HepG2 (cell line): ENCODE results near the gene SAMD5. TPM values are rescaled to one million over a fixed set of nuclear protein-coding genes. Genes with fewer than 3 reads are reported as not detected.

ENCODE experiments used
- ATAC-seq: fragments of 200-7000 bp; cut with Tn5 transposase; 3 replicates; pipeline ENCODE4 v1.9.1; 2020; ENCODE audit warnings: mild to moderate bottlenecking, moderate library complexity
- BruUV-seq: library from RNA; stranded (reverse); fragments of 400-500 nt; replicated peaks from 2 replicates; lab custom pipeline; 2021; lab: Mats Ljungman, UMichigan
- CTCF ChIA-PET: fragments of 300-600 bp; formaldehyde crosslinking; extraction: SDS; loops from one replicate; lab custom pipeline; 2021; ENCODE audit warnings: low total read pairs, inconsistent platforms, low intra/inter-chr PET ratio; lab: Yijun Ruan, JAX
- POLR2A ChIA-PET: fragments of 350-600 bp; sonication (Branson Sonifier 250); formaldehyde crosslinking; loops from one replicate; lab custom pipeline; 2020; ENCODE audit warnings: antibody characterized with exemption, inconsistent platforms; lab: Yijun Ruan, JAX
- DNase-seq: peaks from one replicate; pipeline ENCODE4 v3.0.0-alpha.2; 2015; ENCODE audit warnings: low spot score
- FAIRE-seq: peaks from 3 replicates; lab custom pipeline; 2011; peaks lifted over from hg19 to GRCh38; lab: Jason Lieb, UNC
- H2AFZ ChIP-seq: one replicate; pipeline ENCODE4 v1.6.1; 2011; ENCODE audit warnings: low read length, inconsistent platforms
- H3K27ac ChIP-seq: fragments of 300-600 bp; 3 replicates; pipeline ENCODE4 v1.8.0; 2011; ENCODE audit warnings: mixed run types, mild to moderate bottlenecking, mixed read lengths, low read length, inconsistent platforms; ENCODE audit not compliant: insufficient read depth; ENCODE audit errors: extremely low read length
- H3K27me3 ChIP-seq, 2 experiments: fragments of 200-600 bp in 1 of 2; 2 replicates in 1 of 2; 3 replicates in 1 of 2; pipeline versions ENCODE4 v1.6.0 to v1.8.0; 2011; ENCODE audit warnings: low read length in 2 of 2, mild to moderate bottlenecking in 2 of 2, moderate library complexity in 2 of 2, inconsistent platforms in 1 of 2; ENCODE audit not compliant: insufficient read depth in 2 of 2, control insufficient read depth in 1 of 2
- H3K36me3 ChIP-seq, 2 experiments: fragments of 200-600 bp in 1 of 2; replicated peaks in 1 of 2; 2 replicates in 1 of 2; 3 replicates in 1 of 2; pipeline versions ENCODE4 v1.5.1 to v1.8.0; 2011; ENCODE audit warnings: low read length in 2 of 2, inconsistent platforms in 1 of 2; ENCODE audit not compliant: insufficient read depth in 2 of 2, control insufficient read depth in 1 of 2
- H3K4me1 ChIP-seq: 2 replicates; pipeline ENCODE4 v1.5.1; 2012; ENCODE audit warnings: low read length, inconsistent platforms; ENCODE audit not compliant: insufficient read depth
- H3K4me2 ChIP-seq: 2 replicates; pipeline ENCODE4 v1.6.0; 2011; ENCODE audit warnings: low read depth, low read length, inconsistent platforms
- H3K4me3 ChIP-seq, 3 experiments: fragments of 200-600 bp in 1 of 3; sonication (generic), shearing (Covaris generic) in 1 of 3; replicated peaks in 1 of 3; 2 replicates each; pipeline ENCODE4 v1.5.1; 2011 to 2016; ENCODE audit warnings: low read length in 3 of 3, inconsistent platforms in 2 of 3, low read depth in 2 of 3, mild to moderate bottlenecking in 2 of 3, control low read depth in 1 of 3, mixed read lengths in 1 of 3; ENCODE audit not compliant: insufficient read depth in 1 of 3
- H3K79me2 ChIP-seq: one replicate; pipeline ENCODE4 v1.6.1; 2011; ENCODE audit warnings: low read length, inconsistent platforms; ENCODE audit not compliant: insufficient read depth
- H3K9ac ChIP-seq: 2 replicates; pipeline ENCODE4 v1.6.0; 2011; ENCODE audit warnings: mild to moderate bottlenecking, low read depth, low read length, inconsistent platforms; ENCODE audit not compliant: insufficient read depth
- H3K9me3 ChIP-seq: 2 replicates; pipeline ENCODE4 v1.5.1; 2012; ENCODE audit warnings: mild to moderate bottlenecking, low read length
- H4K20me1 ChIP-seq: 2 replicates; pipeline ENCODE4 v1.6.0; 2011; ENCODE audit warnings: inconsistent platforms, mild to moderate bottlenecking, low read length, moderate library complexity; ENCODE audit not compliant: insufficient read depth
- AFF4 ChIP-seq: sonication (generic); formaldehyde crosslinking; IDR thresholded peaks from 2 replicates; pipeline ENCODE4 v1.4.0; 2020; ENCODE audit warnings: missing genetic modification reagents
- BCL3 ChIP-seq: sonication (generic); formaldehyde crosslinking; IDR thresholded peaks from 2 replicates; pipeline ENCODE4 v1.5.1; 2020; ENCODE audit warnings: mild to moderate bottlenecking, missing genetic modification reagents, moderate library complexity
- GFI1 ChIP-seq: sonication (generic); formaldehyde crosslinking; IDR thresholded peaks from 2 replicates; pipeline ENCODE4 v1.5.0; 2020; ENCODE audit warnings: missing genetic modification reagents, mild to moderate bottlenecking, borderline replicate concordance
- NFIB ChIP-seq: sonication (generic); formaldehyde crosslinking; IDR thresholded peaks from 2 replicates; pipeline ENCODE4 v1.9.0; 2021; ENCODE audit warnings: missing genetic modification reagents, mild to moderate bottlenecking, borderline replicate concordance
- ZNF121 ChIP-seq: sonication (generic); formaldehyde crosslinking; IDR thresholded peaks from 2 replicates; pipeline ENCODE4 v1.5.0; 2020; ENCODE audit warnings: mild to moderate bottlenecking, missing genetic modification reagents
- ZNF207 ChIP-seq: fragments of 450-650 bp; IDR thresholded peaks from 2 replicates; pipeline ENCODE4 v1.6.1; 2016; ENCODE audit warnings: antibody characterized with exemption, borderline replicate concordance
- ZNF563 ChIP-seq: sonication (generic); formaldehyde crosslinking; IDR thresholded peaks from 2 replicates; pipeline ENCODE4 v1.8.0; 2022; ENCODE audit warnings: mild to moderate bottlenecking, moderate library complexity, missing genetic modification reagents
- WGBS: methylation state at CpG from one replicate; pipeline ENCODE4 v1.1.6; 2017; ENCODE audit warnings: low lambda C conversion rate; 5-methylcytosine and 5-hydroxymethylcytosine counted together
- in situ Hi-C: cut with HindIII; loops from 2 replicates; pipeline ENCODE4 v1.10.0; 2017; ENCODE audit warnings: low pct_unique_long_range_greater_than_20kb; ENCODE audit not compliant: extremely low pct_ligation_motif_present
- intact Hi-C: fragments of 100-400 bp; cut with micrococcal nuclease; formaldehyde crosslinking; loops from one replicate; pipeline ENCODE4 v1.10.0; 2022; ENCODE audit not compliant: unreplicated experiment
- polyA plus RNA-seq, 8 experiments: library from polyadenylated mRNA; depleted of rRNA in 3 of 8; stranded (reverse) in 7 of 8; unstranded in 1 of 8; fragments of >200 nt; fragmentation: Illumina TruSeq in 4 of 8; extraction: Trizol in 4 of 8; gene quantifications; 2 replicates each; pipeline versions ENCODE4 v1.2.1 to v1.2.3, GENCODE V29; 2011 to 2016; ENCODE audit warnings: low read depth in 4 of 8, missing spikeins in 1 of 8, mixed read lengths in 1 of 8; ENCODE audit not compliant: insufficient read depth in 1 of 8
- total RNA-seq, 5 experiments: library from RNA; depleted of rRNA; stranded (reverse); fragments of >200 nt; fragmentation: Illumina TruSeq; extraction: Trizol; gene quantifications; 2 replicates each; pipeline ENCODE4 v1.2.3, GENCODE V29; 2016; ENCODE audit warnings: low read depth in 1 of 5
- TF ChIP-seq, protein P1 (sequence below): sonication (generic); formaldehyde crosslinking; IDR thresholded peaks from 2 replicates; pipeline ENCODE4 v1.4.0; 2020; ENCODE audit warnings: mild to moderate bottlenecking, missing genetic modification reagents

Gene SAMD5
- total and polyA plus RNA-seq, 2 of the 13 experiments (the other 11 are each of a cell fraction or from before 2014, with no cell fraction given), result 0.02 to 0.07 TPM

- Histone ChIP-seq H3K27me3 (peaks cover 0 to 8% of the 10 kb centered on the region in 2 experiments; a peak in 2 of 5 replicates), H3K79me2 (no peaks in the 10 kb centered on the region), H3K9me3 (no peaks in the 10 kb centered on the region), H4K20me1 (no peaks in the 10 kb centered on the region), H3K9ac (no peak overlapping the region), H3K4me1 (no peaks in the 10 kb centered on the region), H2AFZ (no peak overlapping the region), H3K4me2 (no peak overlapping the region), H3K4me3 (no peak overlapping the region), H3K36me3 (no peaks in the 10 kb centered on the region), H3K27ac (no peak overlapping the region)
- ChIA-PET CTCF (no interaction called here), POLR2A (no interaction called here)
- ATAC-seq, result peak; percentile 30; the same call in 2 of the 3 replicates
- intact Hi-C loops, result no loop called here
- in situ Hi-C loops, result no loop called here
- no peak for DNase-seq
- no TSS peak for BruUV-seq
- 6% methylated on average over 3 of the region's 3 CpGs for WGBS
- TF ChIP-seq AFF4 (CRISPR knock-in tag) (no peak), BCL3 (CRISPR knock-in tag) (no peak), GFI1 (CRISPR knock-in tag) (no peak), NFIB (CRISPR knock-in tag) (no peak), ZNF563 (CRISPR knock-in tag) (no peak), ZNF207 (no peak), ZNF121 (CRISPR knock-in tag) (no peak)
- TF ChIP-seq, protein P1, sequence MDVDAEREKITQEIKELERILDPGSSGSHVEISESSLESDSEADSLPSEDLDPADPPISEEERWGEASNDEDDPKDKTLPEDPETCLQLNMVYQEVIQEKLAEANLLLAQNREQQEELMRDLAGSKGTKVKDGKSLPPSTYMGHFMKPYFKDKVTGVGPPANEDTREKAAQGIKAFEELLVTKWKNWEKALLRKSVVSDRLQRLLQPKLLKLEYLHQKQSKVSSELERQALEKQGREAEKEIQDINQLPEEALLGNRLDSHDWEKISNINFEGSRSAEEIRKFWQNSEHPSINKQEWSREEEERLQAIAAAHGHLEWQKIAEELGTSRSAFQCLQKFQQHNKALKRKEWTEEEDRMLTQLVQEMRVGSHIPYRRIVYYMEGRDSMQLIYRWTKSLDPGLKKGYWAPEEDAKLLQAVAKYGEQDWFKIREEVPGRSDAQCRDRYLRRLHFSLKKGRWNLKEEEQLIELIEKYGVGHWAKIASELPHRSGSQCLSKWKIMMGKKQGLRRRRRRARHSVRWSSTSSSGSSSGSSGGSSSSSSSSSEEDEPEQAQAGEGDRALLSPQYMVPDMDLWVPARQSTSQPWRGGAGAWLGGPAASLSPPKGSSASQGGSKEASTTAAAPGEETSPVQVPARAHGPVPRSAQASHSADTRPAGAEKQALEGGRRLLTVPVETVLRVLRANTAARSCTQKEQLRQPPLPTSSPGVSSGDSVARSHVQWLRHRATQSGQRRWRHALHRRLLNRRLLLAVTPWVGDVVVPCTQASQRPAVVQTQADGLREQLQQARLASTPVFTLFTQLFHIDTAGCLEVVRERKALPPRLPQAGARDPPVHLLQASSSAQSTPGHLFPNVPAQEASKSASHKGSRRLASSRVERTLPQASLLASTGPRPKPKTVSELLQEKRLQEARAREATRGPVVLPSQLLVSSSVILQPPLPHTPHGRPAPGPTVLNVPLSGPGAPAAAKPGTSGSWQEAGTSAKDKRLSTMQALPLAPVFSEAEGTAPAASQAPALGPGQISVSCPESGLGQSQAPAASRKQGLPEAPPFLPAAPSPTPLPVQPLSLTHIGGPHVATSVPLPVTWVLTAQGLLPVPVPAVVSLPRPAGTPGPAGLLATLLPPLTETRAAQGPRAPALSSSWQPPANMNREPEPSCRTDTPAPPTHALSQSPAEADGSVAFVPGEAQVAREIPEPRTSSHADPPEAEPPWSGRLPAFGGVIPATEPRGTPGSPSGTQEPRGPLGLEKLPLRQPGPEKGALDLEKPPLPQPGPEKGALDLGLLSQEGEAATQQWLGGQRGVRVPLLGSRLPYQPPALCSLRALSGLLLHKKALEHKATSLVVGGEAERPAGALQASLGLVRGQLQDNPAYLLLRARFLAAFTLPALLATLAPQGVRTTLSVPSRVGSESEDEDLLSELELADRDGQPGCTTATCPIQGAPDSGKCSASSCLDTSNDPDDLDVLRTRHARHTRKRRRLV, result no peak
- FAIRE-seq, result no peak
Measured at GRCh38 chr6:147585256-147585655, 76.8 kb downstream of the SAMD5 start.
